GM21737 (cell line): ENCODE data around the gene MDN1.
"Not testable (repeated sequence)": the region's sequence is repeated elsewhere in the genome, so short reads cannot be mapped to it uniquely, and the experiment has no call there.

Source experiments
- ATAC-seq: cut with Tn5 transposase; IDR thresholded peaks from one replicate; pipeline ENCODE4 v1.9.1; 2021; ENCODE audit warnings: mild to moderate bottlenecking, moderate library complexity; ENCODE audit not compliant: unreplicated experiment

Gene MDN1

DNA sequence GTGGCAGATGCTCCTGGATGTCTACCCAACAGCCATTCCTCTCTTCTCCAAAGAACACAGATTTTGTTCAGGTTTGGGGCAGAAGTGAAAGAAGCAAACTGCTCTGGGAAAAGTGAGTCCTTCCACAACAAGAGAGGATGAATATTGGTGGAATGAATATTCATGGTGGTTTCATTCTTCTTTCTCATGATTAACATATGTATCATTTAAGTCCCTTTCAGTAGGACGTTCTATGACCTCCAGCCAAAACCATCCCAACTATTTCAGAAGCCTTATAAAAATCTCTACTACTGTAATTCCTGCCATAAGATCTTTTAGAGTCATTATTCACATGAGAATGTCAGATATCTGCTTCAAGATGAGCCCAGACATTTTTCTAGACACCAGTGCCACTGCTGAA, 44.4 kb downstream of the MDN1 start:
- ATAC-seq: no peak

- no peak for ATAC-seq
Measured at GRCh38 chr6:89769572-89769971, 50.0 kb downstream of the MDN1 start.

DNA sequence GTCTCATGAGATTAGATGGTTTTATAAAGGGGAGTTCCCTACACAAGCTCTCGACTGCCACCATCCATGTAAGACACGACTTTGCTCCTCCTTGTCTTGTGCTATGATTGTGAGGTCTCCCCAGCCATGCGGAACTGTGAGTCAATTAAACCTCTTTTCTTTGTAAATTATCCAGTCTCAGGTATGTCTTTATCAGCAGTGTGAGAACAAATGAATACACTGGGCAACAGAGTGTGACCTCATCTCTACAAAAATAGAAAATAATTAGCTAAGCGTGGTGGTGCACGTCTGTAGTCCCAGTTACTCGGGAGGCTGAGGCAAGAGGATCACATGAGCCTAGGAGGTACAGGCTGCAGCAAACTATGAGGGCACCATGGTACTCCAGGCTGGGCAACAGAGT, 51.3 kb downstream of the MDN1 start:
- no peak for ATAC-seq

- ATAC-seq: no peak
Measured at GRCh38 chr6:89763550-89763949, 56.0 kb downstream of the MDN1 start.

GRCh38 chr6:89758830-89759229, 60.8 kb downstream of the MDN1 start:
- no peak for ATAC-seq

- ATAC-seq: no peak
Measured at GRCh38 chr6:89750338-89750737, 69.3 kb downstream of the MDN1 start.

DNA sequence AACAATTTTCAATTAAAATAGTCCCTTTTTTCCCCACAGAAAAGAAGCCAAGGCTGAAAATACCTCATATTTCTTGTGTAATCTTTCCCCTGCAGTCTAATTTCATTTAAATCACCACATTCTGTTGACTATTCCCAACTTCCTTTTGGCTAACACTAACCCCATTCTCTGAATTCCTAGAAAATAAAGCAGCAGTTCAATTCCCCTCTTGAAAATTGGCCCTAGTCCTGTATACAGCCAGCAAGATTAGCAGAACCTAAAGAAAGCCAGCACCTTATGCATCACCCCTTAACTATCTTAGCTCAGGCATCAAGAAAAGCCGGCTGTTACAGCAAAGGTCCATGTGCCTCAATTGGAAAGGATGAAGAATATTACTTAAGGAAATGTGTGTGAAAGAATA, 69.7 kb downstream of the MDN1 start:
- no peak for ATAC-seq

- ATAC-seq: no peak
Measured at GRCh38 chr6:89745716-89746115, 73.9 kb downstream of the MDN1 start.

DNA sequence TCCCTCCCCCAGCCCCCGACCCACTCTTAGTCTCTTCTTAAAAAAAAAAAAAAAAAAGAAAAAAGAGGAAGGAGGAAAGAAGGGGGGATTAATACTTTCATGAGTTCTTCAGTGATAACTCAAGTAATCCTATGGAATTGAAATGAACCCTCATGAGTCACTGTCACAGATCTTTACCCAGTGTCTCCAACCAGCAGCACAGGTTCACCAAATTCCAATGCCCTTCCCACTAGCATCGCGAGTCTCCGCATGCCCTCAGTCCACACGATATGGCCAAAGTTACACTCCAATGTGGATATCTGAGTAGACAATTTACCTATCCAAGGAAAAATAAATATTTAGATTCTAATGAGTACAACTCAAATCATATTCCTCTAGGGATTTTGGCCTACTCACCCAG, 74.5 kb downstream of the MDN1 start:
- ATAC-seq: no peak

DNA sequence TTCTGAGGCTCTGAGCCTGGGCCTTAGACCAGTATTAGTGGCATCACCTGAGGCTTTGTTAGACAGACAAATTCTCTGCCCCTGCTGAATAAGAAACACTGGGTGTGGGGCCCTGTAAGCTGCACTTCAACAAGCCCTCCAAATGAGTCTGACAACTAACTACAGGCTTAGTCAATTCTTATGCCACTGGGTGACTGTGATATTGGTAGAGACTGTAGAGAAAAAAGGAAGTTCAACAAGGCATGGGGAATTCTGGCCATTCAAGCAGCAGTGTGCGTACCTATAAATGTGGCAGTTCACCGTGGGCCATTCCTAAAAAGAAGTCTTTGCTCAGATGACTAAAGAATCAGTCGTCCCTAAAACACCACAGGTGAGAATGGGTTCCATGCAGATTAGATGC, 82.7 kb downstream of the MDN1 start:
- ATAC-seq: no peak

GRCh38 chr6:89734526-89734925, 85.1 kb downstream of the MDN1 start:
- no peak for ATAC-seq

DNA sequence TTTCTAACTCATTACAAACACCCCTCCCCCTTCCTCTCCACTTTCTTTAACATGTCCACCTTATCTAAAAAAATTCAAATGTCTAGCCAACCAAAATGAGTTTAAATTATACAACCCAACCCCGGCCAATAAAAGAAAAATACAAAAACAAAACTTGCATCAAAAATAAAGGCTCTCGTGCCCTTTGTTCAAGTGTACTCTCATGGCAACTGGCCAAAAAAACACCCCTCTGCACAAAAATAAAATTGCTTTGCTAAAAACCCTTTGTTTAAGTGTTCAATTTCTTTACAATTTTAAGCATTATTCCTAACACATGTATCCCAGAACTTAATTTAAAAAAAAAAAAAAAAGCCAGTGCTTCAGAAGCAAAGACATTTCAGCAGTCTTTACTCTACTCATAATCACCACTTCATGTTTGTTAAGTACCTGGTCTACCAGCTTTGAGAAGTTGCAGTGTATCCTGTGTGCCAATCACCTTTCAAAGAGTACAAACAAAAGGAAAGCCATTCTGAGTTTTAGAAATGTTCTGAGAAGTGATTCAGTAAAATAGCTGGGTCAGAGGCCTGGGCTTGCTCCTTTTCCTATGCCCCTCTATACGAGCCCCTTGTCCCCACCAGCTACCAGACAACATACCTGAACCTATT, 87.5 kb downstream of the MDN1 start:
- no peak for ATAC-seq

DNA sequence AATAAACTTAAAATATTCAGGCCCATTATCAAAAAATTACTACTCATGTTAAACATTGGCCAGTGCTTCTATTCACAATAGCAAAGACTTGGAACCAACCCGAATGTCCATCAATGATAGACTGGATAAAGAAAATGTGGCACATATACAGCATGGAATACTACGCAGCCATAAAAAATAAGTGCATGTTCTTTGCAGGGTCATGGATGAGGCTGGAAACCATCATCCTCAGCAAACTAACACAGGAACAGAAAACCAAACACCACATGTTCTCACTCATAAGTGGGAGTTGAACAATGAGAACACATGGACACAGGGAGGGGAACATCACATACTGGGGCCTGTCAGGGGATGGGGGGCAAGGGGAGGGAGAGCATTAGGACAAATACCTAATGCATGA, 88.3 kb downstream of the MDN1 start:
- not testable (repeated sequence) for ATAC-seq

DNA sequence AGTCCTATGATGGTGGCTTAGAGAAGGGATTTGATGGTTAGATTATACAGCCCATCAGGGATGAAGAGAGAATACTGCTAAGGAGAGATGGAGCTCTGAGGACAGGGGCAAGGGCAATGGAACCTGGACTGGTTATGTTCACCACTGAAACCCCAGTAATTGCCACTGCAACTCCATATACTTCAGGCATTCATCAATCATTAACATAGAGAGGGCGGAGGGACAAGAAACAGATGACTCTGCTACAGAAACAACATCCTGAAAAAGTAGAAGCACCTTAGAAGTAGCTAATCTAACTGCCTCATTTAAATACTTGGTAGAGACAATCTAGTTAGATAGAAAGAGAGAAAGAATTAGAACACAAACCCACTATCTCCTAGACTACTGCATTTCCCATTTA, 89.8 kb downstream of the MDN1 start:
- peak; percentile 71 for ATAC-seq

- no peak for ATAC-seq
Measured at GRCh38 chr6:89727501-89727900, 92.1 kb downstream of the MDN1 start.

DNA sequence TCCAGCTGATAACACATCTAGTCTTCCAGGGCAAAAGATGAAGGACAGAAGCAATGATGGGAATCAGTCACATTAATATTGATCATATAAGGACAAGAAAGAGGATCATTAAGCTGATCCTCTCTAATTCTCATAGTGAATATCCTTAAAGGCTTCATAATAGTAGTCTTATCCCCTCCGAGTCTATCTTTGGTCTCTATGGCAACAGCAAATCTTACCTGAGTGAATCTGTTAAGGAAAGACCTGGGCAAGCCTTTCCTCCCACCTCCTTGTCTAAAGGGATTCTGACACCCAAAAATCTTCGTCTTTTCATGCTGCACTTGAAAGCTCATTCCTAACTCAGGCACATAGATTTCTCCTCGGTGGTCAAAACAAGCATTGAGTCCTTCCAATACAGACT, 94.6 kb downstream of the MDN1 start:
- no peak for ATAC-seq

GRCh38 chr6:89723046-89723445, 96.5 kb downstream of the MDN1 start:
- ATAC-seq: no peak

DNA sequence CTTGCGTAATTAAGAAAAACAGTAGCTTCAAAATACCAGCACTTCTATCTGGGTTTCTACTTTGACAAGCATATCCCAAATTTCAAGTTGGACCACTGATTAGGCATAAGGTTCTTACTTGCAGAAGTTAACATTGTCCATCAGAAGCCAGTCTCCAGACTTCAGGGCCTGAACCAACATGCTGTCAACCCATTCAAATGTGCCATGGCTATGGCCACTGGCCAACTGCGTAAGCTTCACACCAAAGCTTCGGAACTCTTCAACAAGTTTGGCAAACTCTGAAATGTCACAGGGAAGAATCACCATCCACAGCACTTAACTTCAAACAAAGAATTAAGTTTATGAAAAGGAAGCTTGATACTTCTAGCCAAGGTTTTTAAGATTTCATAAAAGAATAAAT, 103.1 kb downstream of the MDN1 start:
- no peak for ATAC-seq

- ATAC-seq: no peak
Measured at GRCh38 chr6:89711801-89712200, 107.8 kb downstream of the MDN1 start.

GRCh38 chr6:89708316-89708715, 111.3 kb downstream of the MDN1 start:
- ATAC-seq: no peak

DNA sequence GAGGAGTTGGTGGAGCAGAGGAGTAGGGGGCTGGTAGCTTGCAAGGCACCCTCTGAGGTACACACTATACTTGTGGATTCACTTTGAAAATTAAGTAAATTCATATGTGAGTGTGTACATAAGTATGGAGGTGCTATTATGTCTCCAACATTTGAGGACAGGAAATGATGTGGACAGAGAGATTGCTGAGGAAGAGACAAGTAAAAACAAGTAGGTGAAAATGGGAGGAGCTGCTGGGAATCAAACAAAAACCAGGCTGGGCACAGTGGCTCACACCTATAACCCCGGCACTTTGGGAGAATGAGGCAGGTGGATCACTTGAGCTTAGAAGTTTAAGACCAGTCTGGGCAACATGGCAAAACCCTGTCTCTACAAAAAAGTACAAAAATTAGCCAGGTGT, 111.8 kb downstream of the MDN1 start:
- ATAC-seq: no peak

DNA sequence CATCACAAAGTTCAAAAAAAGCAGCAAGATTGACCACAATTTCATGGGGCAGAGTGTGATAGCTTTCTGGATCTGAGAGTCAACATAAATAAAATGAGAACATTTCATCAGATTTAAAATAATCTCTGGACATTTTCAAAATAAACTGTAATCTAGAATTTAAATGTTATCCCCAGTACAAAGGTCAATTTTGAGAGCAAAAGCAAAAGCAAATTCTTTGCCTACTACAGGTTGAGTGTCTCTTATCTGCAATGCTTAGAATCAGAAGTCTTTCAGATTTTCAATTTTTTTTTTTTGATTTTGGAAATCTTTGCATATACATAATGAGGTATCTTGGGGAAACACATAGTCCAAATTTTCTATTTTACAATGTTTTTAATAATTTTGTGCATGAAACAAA, 113.5 kb downstream of the MDN1 start:
- ATAC-seq: no peak

DNA sequence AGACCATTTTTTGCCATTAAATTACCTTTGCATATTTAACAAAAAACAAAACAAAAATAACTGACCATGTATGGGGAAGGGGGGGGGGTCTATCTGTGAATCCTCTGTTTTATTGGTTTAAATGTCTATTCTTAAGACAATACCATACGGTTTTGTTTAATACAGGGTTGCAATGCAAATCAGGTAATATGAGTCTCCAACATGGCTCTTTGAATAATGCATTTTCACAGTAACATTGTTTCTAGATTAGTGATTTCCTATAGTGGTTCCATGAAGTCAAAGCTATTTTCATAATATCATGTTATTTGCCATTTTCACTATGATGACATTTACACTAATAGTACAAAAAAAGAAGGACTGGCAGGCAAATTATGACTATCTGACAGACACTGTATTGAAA, 116.3 kb downstream of the MDN1 start:
- no peak for ATAC-seq

GRCh38 chr6:89702349-89702748, 117.2 kb downstream of the MDN1 start:
- no peak for ATAC-seq
